Neutrophil (primary cell): ENCODE measurements around the gene PAPOLG.

Experiments used
- H3K27ac ChIP-seq: fragments of 200-600 bp; sonication (generic); 2 replicates; pipeline ENCODE4 v1.5.1; 2016; ENCODE audit warnings: mild to moderate bottlenecking, moderate library complexity
- H3K27me3 ChIP-seq: fragments of 200-600 bp; sonication (generic); 2 replicates; pipeline ENCODE4 v1.6.0; 2016; ENCODE audit warnings: mild to moderate bottlenecking
- H3K36me3 ChIP-seq: fragments of 200-600 bp; sonication (generic); 2 replicates; pipeline ENCODE4 v1.5.1; 2017
- H3K4me1 ChIP-seq, 2 experiments: fragments of 200-600 bp in 1 of 2; sonication (generic) in 1 of 2; 1 replicate in 1 of 2; 2 replicates in 1 of 2; pipeline versions ENCODE4 v1.5.1 to v1.6.1; 2013 to 2016; ENCODE audit warnings: low read depth in 1 of 2, low read length in 1 of 2, mild to moderate bottlenecking in 1 of 2, moderate library complexity in 1 of 2; ENCODE audit not compliant: control insufficient read depth in 1 of 2, insufficient read depth in 1 of 2
- H3K4me3 ChIP-seq, 2 experiments: fragments of 200-600 bp in 1 of 2; sonication (generic) in 1 of 2; 1 replicate in 1 of 2; 2 replicates in 1 of 2; pipeline ENCODE4 v1.5.1; 2013 to 2016; ENCODE audit warnings: low read depth in 1 of 2, low read length in 1 of 2, mild to moderate bottlenecking in 1 of 2, moderate library complexity in 1 of 2
- H3K9me3 ChIP-seq: fragments of 200-600 bp; sonication (generic); 2 replicates; pipeline ENCODE4 v1.5.1; 2016
- CTCF ChIP-seq: fragments of 200-600 bp; sonication (generic); IDR thresholded peaks from 2 replicates; pipeline ENCODE4 v1.5.1; 2016; ENCODE audit warnings: antibody characterized with exemption

The PAPOLG gene

GRCh38 chr2:60839126-60839813 is 83.2 kb downstream of the PAPOLG start:
- H3K4me3 ChIP-seq = no peak overlapping the region
- H3K36me3 ChIP-seq = no peaks in the 10 kb centered on the region
- peaks cover 10 to 14% of the 10 kb centered on the region in 2 experiments for H3K4me1 ChIP-seq

GRCh38 chr2:60840880-60841279 is 84.8 kb downstream of the PAPOLG start:
- H3K4me1 ChIP-seq = peaks cover 10 to 14% of the 10 kb centered on the region in 2 experiments
- no peaks in the 10 kb centered on the region for H3K36me3 ChIP-seq
- no peak overlapping the region for H3K4me3 ChIP-seq
- H3K27ac ChIP-seq = no peak overlapping the region
- no peaks in the 10 kb centered on the region for H3K9me3 ChIP-seq
- no peak for TF ChIP-seq CTCF
- H3K27me3 ChIP-seq = no peaks in the 10 kb centered on the region

More at GRCh38 chr2:60839126-60839813, 83.2 kb downstream of the PAPOLG start:
- no peak overlapping the region for H3K27ac ChIP-seq
- H3K27me3 ChIP-seq = no peaks in the 10 kb centered on the region
- H3K9me3 ChIP-seq = no peaks in the 10 kb centered on the region
- no peak for TF ChIP-seq CTCF

GRCh38 chr2:60843006-60843405 is 86.9 kb downstream of the PAPOLG start:
- no peaks in the 10 kb centered on the region for H3K9me3 ChIP-seq
- no peaks in the 10 kb centered on the region for H3K27me3 ChIP-seq
- no peaks in the 10 kb centered on the region for H3K36me3 ChIP-seq
- no peak overlapping the region for H3K4me3 ChIP-seq
- TF ChIP-seq CTCF = no peak
- no peaks in the 10 kb centered on the region for H3K4me1 ChIP-seq
- H3K27ac ChIP-seq = no peak overlapping the region

GRCh38 chr2:60844105-60844504 is 88.0 kb downstream of the PAPOLG start:
- no peak for TF ChIP-seq CTCF
- Histone ChIP-seq H3K27ac (no peak overlapping the region), H3K27me3 (no peaks in the 10 kb centered on the region), H3K9me3 (no peaks in the 10 kb centered on the region), H3K4me3 (no peak overlapping the region), H3K4me1 (no peaks in the 10 kb centered on the region), H3K36me3 (no peaks in the 10 kb centered on the region)

GRCh38 chr2:60847854-60848253 is 91.8 kb downstream of the PAPOLG start:
- TF ChIP-seq CTCF = no peak
- H3K27me3 ChIP-seq = no peaks in the 10 kb centered on the region
- H3K9me3 ChIP-seq = no peaks in the 10 kb centered on the region
- peaks cover 6% of the 10 kb centered on the region in 2 experiments for H3K4me1 ChIP-seq
- no peak overlapping the region for H3K4me3 ChIP-seq
- no peak overlapping the region for H3K27ac ChIP-seq
- H3K36me3 ChIP-seq = no peaks in the 10 kb centered on the region
